Measurements from ENCODE around the gene KRTAP13-2. TPM values are rescaled to one million over a fixed set of nuclear protein-coding genes. Genes with fewer than 3 reads are reported as not detected.

The KRTAP13-2 gene
- total RNA-seq (not detected), polyA plus RNA-seq (not detected)
- long read RNA-seq, donor 1, result 0 reads
- long read RNA-seq, donor 2, result 0 reads
- long read RNA-seq, donor 3, result 0 reads

DNA sequence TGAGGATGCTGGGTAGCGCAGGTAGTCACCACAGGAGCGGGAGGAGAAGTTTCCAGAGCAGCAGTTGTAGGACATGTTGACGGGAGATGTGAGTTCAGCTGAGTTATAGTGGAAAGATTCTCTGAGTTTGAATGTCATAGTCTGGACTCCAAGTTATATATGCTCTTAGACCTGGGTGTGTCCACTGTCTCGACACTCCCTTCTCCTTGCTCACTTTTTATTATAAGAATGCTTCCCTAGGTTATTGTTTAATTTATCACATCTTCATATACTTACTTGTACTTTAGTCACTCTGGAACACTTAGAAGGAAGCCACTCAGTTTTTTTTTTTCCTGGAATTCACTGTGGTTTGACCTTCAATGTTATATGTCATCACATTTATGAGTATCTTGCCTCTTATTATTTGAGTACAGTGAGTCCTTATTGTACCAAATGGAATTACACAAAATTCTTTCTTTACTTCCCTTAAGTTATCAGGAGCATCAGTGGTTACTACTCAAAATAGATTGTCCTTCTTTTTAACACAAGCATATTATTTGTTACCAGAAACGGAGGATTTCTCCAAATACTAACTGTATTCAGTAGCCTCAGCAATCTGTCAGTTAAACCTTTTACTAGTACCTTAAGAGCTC, at the start of gene KRTAP13-2:
TSS of gene KRTAP13-2 (minus strand) at position 133 of the 632 bp plus-strand sequence. CDS start at position 75, 58 bp downstream.
- intact Hi-C loops (cut with DNase I), result no loop called here
- WGBS, 4 donors, result 80 to 87% (median 84%) methylated on average over 5 of the region's 5 CpGs
- no peak within 1 kb of the TSS for H3K4me3 ChIP-seq
- no peaks in the 10 kb centered on the region for H3K4me1 ChIP-seq
- DNase-seq (no peak), ATAC-seq (no peak)
- H3K27ac ChIP-seq, result no peak within 1 kb of the TSS
- TF ChIP-seq POLR2A (IDR thresholded peaks at IDR 0.05) (no peak), CTCF (IDR thresholded peaks at IDR 0.05) (no peak)
- no peaks in the 10 kb centered on the region for H3K36me3 ChIP-seq
- no peaks in the 10 kb centered on the region for H3K27me3 ChIP-seq
- H3K9me3 ChIP-seq, result peaks cover 0 to 2% (median 0%) of the 10 kb centered on the region in 12 donors

DNA sequence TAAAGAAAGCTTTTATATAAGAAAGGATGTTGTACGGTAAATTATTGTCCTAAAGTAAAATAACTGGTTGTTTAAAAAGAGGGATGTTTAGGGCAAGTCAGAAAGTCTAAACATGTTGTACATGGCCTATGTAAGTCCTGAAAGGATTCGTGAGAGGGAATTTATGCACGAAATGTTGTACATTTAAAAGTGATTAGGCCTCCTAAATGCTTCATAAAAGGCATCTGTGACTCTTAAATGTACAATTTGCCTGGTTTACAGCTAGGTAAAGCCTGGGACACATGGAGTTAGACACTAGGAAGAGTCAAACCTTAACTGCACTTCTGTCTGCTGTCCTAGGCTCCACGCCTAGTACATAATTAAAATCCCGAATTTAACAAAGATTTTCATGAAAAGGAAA, 43.9 kb upstream of the KRTAP13-2 start:
- intact Hi-C loops (cut with DNase I), result no loop called here
- H3K4me1 ChIP-seq, result no peaks in the 10 kb centered on the region
- no peaks in the 10 kb centered on the region for H3K27me3 ChIP-seq
- no peak overlapping the region for H3K27ac ChIP-seq
- TF ChIP-seq CTCF (IDR thresholded peaks at IDR 0.05) (no peak), POLR2A (IDR thresholded peaks at IDR 0.05) (no peak)
- 73 to 78% (median 76%) methylated on average over 5 of the region's 5 CpGs for WGBS, 4 donors
- DNase-seq (no peak), ATAC-seq (no peak)
- no peak overlapping the region for H3K4me3 ChIP-seq
- peaks cover 0 to 3% (median 0%) of the 10 kb centered on the region in 12 donors for H3K9me3 ChIP-seq
- no peaks in the 10 kb centered on the region for H3K36me3 ChIP-seq

DNA sequence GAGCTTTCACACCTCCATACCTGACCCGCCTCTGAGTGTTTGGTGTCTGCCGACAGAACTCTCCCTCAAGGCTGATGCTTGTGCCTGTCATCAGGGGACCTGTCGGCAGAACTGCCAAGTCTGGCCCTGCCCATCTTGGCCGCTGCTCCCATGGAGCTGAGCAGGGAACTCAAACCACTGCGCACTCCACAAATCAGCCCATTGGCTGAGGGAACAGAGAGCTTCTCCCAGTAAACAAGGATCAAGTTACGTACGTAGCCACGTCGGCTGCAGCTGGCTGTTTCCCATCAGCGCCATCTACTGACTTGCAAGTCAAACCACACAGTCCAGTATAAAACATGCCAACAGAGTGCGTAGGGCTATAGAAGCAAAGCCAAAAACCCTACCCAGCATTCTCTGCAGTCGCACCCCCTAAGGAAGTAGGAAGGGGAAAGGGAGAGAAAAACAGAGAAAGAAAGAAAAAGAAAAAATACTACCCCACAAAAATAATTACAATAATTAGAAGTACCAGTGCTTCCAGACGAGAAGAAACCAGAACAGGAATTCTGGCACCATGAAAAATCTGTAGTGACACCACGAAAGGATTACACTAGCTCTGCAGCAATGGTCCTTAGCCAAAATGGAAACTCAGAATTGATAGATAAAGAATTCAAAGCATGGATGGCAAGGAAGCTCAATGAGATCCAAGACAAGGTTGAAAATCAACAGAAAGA, 36.9 kb upstream of the KRTAP13-2 start:
- peak; percentile 58 to 96 (median 78) for ATAC-seq
- 23 to 36% (median 24%) methylated on average over 14 of the region's 14 CpGs for WGBS, 4 donors
- peak in 6 of 12 donors; percentile 10 to 44 (median 35) for TF ChIP-seq CTCF (IDR thresholded peaks at IDR 0.05)
- TF ChIP-seq POLR2A (IDR thresholded peaks at IDR 0.05), result no peak
- H3K9me3 ChIP-seq, result peaks cover 0 to 22% (median 0%) of the 10 kb centered on the region in 12 donors
- no peaks in the 10 kb centered on the region for H3K27me3 ChIP-seq
- DNase-seq, result peak; percentile 17 to 54 (median 34)
- H3K4me3 ChIP-seq, result no peak overlapping the region
- no peak overlapping the region for H3K27ac ChIP-seq
- H3K4me1 ChIP-seq, result no peaks in the 10 kb centered on the region
- no peaks in the 10 kb centered on the region for H3K36me3 ChIP-seq
- intact Hi-C loops (cut with DNase I), result no loop called here

GRCh38 chr21:30395731-30396130, 23.7 kb upstream of the KRTAP13-2 start, which contains the start of gene KRTAP13-1:
TSS of gene KRTAP13-1 (plus strand) at chr21:30396031. CDS start at chr21:30396087, 56 bp downstream.
- DNase-seq (no peak), ATAC-seq (no peak)
- no peaks in the 10 kb centered on the region for H3K36me3 ChIP-seq
- H3K4me3 ChIP-seq, result no peak within 1 kb of the TSS
- peaks cover 0 to 10% (median 1%) of the 10 kb centered on the region in 12 donors for H3K9me3 ChIP-seq
- no peak within 1 kb of the TSS for H3K27ac ChIP-seq
- WGBS, 4 donors, result 72 to 86% (median 79%) methylated on average over 4 of the region's 4 CpGs
- H3K27me3 ChIP-seq, result no peaks in the 10 kb centered on the region
- peaks cover 0 to 9% (median 0%) of the 10 kb centered on the region in 12 donors for H3K4me1 ChIP-seq
- intact Hi-C loops (cut with DNase I), result no loop called here
- TF ChIP-seq CTCF (IDR thresholded peaks at IDR 0.05), result no peak
- no peak for TF ChIP-seq POLR2A (IDR thresholded peaks at IDR 0.05)
